HG02763 (cell line): ENCODE results near the gene NFATC2.
"Not testable (repeated sequence)": the region's sequence is repeated elsewhere in the genome, so short reads cannot be mapped to it uniquely, and the experiment has no call there.

Source experiments
- ATAC-seq: cut with Tn5 transposase; IDR thresholded peaks from one replicate; pipeline ENCODE4 v1.9.1; 2021; ENCODE audit warnings: mild to moderate bottlenecking, moderate library complexity; ENCODE audit not compliant: unreplicated experiment

Gene NFATC2

DNA sequence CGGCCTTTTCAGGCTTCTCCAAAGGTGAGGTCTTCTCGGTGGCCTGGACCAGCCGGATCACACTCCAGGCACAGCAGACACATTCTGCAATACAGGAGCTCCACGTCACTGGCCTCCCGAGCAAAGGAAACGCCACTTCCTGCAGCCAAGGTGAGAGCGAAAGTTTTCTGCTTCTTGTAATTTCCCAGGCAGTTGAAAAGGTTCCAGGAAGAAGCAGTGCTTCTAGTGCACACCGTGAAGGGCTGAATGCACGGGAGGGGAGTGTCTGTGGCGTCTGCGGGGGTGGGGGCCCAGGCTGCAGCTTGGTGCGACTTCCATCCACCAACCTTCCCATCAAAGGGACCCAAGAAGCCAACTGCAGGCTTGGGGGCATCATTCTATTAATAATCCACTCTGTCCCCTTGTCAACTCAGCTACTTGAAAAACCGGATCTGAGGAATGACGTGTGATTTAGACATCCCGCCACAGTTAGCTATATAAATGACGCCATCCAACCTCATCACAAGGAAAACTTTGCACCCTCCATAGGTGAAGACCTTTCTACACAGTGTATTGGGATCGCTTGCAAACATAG lies 61.1 kb downstream of the NFATC2 start:
- no peak for ATAC-seq

DNA sequence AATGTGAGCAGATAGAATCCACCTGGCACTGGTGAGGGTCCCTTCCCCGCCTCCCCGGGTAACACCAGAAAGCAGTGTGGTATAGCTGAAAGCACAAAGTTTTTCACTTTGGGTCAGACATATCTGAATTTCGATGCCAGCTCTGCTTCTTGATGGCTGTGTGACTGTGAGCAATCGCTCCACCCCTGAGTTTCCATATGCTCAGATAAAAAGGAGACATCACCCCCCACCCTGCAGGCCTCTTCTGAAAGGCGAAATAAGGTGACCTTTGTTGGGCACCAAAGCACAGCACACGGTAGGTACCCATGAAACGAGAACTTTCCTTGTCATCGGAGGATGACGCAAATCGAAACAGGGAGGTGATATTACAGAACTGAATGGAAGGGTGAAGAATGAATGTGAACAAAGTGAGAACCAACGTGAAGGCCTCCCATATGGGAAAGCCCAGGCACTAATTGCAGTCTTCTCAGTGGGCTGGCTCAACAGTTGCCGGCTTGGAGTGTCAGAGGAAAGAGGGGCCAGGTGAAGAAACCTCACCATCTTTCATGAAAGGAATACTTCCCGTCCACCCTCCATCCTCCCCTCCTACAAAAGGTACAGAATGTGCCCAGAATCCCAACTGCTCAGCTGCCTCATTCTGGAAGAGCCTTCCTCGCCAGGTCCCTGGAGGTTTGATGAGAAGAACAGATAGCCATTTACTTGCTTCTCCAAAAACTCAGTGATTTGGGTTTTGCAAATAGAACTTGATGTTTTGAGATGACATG lies 61.8 kb downstream of the NFATC2 start:
- peak; percentile 76 for ATAC-seq

- ATAC-seq, result not testable (repeated sequence)
Observed at GRCh38 chr20:51476106-51476505, 66.4 kb downstream of the NFATC2 start.

DNA sequence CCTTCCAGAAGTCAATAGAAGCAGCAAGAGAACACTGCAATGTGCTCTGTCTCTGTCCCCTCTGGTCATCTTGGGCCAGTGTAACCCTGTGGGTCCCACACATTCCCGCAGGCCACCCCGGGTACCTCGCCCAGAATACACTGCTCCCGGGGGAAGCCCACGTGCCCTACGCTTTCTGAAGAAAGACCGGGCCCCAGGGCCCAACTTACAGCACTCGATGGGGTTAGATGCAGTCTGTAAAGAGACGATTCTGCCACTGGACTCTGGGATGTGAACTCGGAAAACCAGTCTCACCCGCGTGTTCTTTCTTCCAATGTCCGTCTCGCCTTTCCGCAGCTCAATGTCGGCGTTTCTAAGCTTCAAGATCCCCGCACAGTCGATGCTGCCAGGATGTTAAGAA lies 68.7 kb downstream of the NFATC2 start:
- ATAC-seq, result no peak

GRCh38 chr20:51473256-51473655 lies 69.3 kb downstream of the NFATC2 start:
- no peak for ATAC-seq

GRCh38 chr20:51470907-51471411 lies 71.6 kb downstream of the NFATC2 start:
- ATAC-seq, result no peak

DNA sequence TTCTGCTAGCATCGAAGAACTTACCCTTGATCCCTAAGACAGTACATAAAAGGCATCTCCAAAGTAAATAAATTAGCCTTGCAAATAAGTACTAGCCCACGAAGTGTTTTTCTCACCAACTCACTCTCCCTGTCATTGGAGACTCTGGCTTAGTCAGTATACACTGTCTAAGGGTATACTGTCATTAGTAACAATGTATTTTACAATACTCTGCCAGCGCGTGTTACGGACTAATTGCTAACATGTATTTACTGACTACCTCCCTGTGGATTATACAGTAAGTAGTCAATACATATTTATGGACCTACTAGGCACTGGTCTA lies 72.1 kb downstream of the NFATC2 start:
- no peak for ATAC-seq

- no peak for ATAC-seq
Observed at GRCh38 chr20:51469578-51470498, 72.7 kb downstream of the NFATC2 start.

GRCh38 chr20:51469046-51469445 lies 73.5 kb downstream of the NFATC2 start:
- ATAC-seq, result no peak

DNA sequence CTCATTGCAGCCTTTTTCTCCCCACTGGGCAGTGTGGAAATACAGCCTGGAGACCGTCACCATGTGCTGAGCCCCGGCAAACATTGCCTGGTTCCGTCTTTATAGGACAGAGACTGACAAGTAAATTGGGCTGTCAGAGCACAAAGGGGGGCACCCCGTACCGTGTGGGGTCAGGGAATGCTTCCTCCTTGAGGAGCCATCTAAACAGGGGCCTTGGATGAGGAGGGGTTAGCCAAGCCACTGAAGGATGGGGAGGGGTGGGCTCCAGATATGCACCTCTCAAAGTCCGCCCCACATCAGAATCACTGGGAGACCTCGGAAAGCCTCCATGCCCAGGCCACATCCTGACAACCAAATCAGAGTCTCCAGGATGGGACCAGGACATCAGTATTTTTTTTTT lies 73.9 kb downstream of the NFATC2 start:
- ATAC-seq, result no peak

DNA sequence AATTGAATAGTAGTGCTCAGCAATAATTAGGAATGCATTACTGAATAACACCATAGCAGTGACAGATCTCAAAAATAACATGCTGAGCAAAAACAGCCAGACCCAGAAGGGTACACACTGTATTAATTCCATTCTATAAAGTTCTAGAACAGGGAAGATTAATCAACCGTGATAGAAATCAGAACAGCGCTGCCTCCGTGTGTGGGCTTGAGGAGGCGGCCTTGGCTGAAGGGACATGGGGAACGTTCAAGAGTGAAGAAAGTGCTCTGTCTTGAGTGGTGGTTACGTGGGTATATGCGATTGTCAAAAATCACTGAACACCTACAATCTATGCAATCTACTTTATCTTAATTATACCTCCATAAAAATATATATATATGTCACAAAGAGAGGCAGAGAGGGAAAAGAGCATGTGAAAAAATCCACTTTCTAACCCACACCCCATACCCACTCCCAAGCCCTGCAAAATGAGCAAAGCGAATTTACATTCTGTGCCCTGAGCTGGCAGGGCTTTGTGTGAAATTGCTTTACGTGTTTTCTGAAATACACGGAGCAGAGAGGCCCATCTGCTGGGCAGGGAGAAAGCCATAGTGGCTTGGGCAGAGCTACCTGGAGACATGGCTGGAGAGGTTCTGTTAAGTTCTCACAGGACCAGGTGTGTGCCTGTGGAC lies 74.4 kb downstream of the NFATC2 start:
- ATAC-seq, result no peak

GRCh38 chr20:51463998-51464397 lies 78.5 kb downstream of the NFATC2 start:
- ATAC-seq, result no peak

DNA sequence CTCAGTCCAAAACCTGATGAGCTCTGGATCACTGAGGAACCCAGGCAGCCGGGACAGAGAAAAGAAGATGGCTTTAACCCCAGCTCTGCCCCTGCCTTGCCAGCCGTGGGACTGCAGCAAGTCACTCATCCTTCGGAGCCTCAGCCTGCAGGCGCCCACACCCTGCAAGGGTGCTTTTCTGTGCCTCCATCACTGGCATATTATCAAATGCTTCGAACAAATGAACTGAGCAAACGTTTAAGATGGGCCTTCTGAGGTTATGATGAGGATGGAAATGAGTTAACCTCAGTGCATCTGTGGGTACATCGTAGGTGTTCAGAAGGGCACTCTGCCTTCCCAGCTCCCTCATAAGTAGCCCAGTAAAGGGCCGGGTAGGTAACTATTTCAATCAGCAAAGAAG lies 79.0 kb downstream of the NFATC2 start:
- no peak for ATAC-seq

- no peak for ATAC-seq
Observed at GRCh38 chr20:51462566-51463276, 79.8 kb downstream of the NFATC2 start.

DNA sequence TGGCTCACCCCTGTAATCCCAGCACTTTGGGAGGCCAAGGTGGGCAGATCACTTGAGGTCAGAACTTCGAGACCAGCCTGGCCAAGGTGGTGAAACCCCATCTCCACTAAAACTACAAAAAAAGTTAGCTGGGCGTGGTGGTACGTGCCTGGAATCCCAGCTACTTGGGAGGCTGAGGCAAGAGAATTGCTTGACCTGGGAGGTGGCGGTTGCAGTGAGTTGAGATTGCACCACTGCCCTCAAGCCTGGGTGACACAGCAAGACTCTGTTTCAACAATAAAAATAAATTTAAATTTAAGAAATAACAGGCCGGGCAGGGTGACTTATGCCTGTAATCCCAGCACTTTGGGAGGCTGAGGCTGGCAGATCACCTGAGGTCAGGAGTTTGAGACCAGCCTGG lies 80.7 kb downstream of the NFATC2 start:
- not testable (repeated sequence) for ATAC-seq

GRCh38 chr20:51461306-51461705 lies 81.2 kb downstream of the NFATC2 start:
- peak; percentile 9 for ATAC-seq

DNA sequence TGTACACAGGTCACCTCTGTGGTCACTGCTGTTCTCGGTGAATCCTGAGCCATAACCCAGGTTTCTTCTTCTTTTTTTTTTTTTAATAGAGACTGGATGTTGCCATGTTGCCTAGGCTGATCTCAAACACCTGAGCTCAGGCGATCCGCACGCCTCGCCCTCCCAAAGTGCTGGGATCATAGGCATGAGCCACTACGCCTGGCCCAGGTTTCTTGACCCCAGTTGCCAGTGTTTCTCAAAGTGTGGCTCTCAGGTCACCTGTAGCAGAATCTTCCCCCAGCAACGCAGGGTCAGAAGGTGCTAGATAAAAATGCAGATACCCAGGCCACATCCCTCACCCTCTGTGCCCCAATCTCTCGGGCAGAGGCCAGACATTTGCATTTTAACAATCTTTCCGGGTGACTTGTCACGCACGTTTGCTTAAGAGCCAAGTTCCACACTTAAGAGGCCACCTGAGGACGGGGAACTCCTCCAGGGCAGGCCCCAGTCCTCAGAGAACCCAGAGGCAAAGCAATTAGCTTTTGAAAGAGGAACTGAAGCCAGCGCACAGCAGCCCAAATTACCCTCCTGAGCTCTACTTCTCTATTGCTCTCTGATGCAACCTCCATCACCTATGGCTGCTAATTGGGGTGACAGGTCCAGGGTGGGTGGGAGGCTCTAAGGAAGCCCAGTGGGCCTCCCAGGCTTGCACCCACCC lies 81.8 kb downstream of the NFATC2 start:
- ATAC-seq, result peak; percentile 91

- no peak for ATAC-seq
Observed at GRCh38 chr20:51460163-51460562, 82.4 kb downstream of the NFATC2 start.

DNA sequence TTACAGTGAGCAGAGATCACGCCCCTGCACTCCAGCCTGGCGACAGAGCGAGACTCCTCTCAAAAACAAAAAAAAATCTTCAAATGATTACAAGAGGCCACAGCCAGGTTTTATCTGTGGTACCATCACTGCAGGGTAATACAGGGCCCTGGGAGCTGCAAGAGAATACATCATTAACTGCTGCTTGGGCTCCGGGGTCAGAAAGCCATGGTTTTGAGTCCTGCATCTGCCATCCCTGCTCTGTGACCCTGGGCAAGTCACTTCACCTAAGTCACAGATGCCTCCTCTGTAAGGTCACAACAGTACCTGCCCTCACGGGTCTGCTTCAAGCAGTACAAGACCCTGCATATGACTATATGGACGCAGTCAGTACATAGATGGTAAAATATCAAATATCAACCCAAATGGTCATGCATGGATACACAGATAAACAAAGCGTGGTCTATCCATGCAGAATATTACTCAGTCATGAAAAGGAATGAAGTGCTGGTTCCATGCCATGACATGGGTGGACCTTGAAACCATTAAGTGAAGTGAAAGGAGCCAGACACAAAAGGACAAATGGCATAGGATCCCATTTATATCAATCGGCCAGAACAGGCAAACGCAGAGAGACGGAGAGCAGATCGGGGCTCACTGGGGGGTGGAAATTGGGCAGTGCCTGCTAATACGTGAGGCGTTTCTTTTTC lies 83.6 kb downstream of the NFATC2 start:
- ATAC-seq, result no peak
